OCI-LY1 (cell line): ENCODE measurements around the gene SLC22A23.

Experiments used
- EZH2 ChIP-seq: fragments of 200-600 bp; sonication (generic), shearing (Covaris generic); IDR thresholded peaks from 2 replicates; pipeline ENCODE4 v1.8.0; 2017; ENCODE audit warnings: borderline replicate concordance, mixed run types, mild to moderate bottlenecking, antibody characterized with exemption, low read length, moderate library complexity, mixed read lengths
- TF ChIP-seq, protein P1 (sequence below): fragments of 200-600 bp; sonication (generic), shearing (Covaris generic); IDR thresholded peaks from 2 replicates; pipeline ENCODE4 v1.5.1; 2017; ENCODE audit warnings: mild to moderate bottlenecking, antibody characterized with exemption, low read length, moderate library complexity, mixed read lengths

DNA sequence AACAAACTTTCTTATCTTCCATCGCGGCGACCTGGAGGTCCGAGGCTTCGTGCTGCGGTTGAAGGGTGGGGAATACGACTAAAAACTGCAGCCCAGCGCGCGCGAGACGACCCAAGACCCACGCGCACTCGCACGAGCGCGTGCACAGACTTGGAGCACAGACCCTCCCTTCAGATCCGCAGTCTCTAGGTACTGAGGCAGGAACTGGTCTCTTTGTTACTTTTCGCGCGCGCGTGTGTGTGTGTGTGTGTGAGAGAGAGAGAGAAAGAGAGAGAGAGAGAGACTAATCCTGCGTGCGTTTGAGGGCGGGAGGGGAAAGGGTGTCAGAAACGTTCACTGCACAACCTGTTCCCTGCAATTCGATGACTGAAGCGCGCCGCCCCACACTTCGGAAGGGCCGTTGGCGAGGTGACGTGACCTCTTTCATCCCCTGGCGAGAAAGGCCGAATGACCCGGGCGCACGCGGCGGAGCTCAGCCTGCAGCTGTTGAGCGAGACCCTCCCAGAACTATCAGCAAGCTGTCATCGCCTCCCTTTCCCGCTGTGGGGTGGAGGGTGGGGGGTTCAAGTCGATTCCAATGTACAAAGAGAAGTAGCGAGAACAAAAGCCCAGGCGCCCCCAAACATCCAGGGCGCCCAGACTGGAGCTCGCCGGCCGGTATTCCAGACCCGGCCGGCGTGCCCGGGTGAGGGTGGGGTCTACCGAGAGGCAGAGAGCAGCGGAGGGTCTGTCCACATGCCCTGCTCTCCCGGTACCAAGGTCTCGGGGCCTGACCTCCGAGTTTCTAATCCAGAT, 227.9 kb downstream of the SLC22A23 start:
- TF ChIP-seq EZH2 = no peak
- TF ChIP-seq, protein P1, sequence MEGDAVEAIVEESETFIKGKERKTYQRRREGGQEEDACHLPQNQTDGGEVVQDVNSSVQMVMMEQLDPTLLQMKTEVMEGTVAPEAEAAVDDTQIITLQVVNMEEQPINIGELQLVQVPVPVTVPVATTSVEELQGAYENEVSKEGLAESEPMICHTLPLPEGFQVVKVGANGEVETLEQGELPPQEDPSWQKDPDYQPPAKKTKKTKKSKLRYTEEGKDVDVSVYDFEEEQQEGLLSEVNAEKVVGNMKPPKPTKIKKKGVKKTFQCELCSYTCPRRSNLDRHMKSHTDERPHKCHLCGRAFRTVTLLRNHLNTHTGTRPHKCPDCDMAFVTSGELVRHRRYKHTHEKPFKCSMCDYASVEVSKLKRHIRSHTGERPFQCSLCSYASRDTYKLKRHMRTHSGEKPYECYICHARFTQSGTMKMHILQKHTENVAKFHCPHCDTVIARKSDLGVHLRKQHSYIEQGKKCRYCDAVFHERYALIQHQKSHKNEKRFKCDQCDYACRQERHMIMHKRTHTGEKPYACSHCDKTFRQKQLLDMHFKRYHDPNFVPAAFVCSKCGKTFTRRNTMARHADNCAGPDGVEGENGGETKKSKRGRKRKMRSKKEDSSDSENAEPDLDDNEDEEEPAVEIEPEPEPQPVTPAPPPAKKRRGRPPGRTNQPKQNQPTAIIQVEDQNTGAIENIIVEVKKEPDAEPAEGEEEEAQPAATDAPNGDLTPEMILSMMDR = no peak
